Esophagus squamous epithelium (tissue), 5 donors: ENCODE data around the gene GALNT15. TPM values are rescaled to one million over a fixed set of nuclear protein-coding genes. Genes with fewer than 3 reads are reported as not detected.

Experiments used
- DNase-seq: peaks from one replicate; lab custom pipeline; 2025; lab: John Stamatoyannopoulos, UW
- H3K27ac ChIP-seq, 4 donors: fragments of 200-600 bp; sonication (generic); one replicate each; pipeline ENCODE4 v1.5.1; 2016 to 2019; ENCODE audit warnings: mild to moderate bottlenecking in 1 of 4
- H3K27me3 ChIP-seq, 4 donors: fragments of 200-600 bp; sonication (generic); 1 replicate in 3 of 4; 2 replicates in 1 of 4; pipeline versions ENCODE4 v1.5.1 to v1.6.0; 2017 to 2021; ENCODE audit warnings: antibody characterized with exemption in 1 of 4
- H3K36me3 ChIP-seq, 3 donors: fragments of 200-600 bp; sonication (generic); one replicate each; pipeline ENCODE4 v1.5.1; 2016 to 2019
- H3K4me1 ChIP-seq, 3 donors: fragments of 200-600 bp; sonication (generic); one replicate each; pipeline ENCODE4 v1.5.1; 2017 to 2019
- H3K4me3 ChIP-seq, 4 donors: fragments of 200-600 bp; sonication (generic); 1 replicate in 3 of 4; 2 replicates in 1 of 4; pipeline ENCODE4 v1.5.1; 2016 to 2019; ENCODE audit warnings: mild to moderate bottlenecking in 2 of 4, moderate library complexity in 1 of 4
- H3K9me3 ChIP-seq, 3 donors: fragments of 200-600 bp; sonication (generic); one replicate each; pipeline ENCODE4 v1.5.1; 2016 to 2019
- CTCF ChIP-seq, 6 experiments: fragments of 450-650 bp in 4 of 6; fragments of 200-600 bp in 2 of 6; sonication (generic) in 2 of 6; IDR thresholded peaks; one replicate each; pipeline ENCODE4 v1.5.1; 2016 to 2019; ENCODE audit warnings: antibody characterized with exemption in 6 of 6, mild to moderate bottlenecking in 4 of 6, moderate library complexity in 4 of 6
- POLR2A ChIP-seq, 4 donors: fragments of 450-650 bp; IDR thresholded peaks; one replicate each; pipeline ENCODE4 v1.6.1; 2017; ENCODE audit warnings: antibody characterized with exemption in 4 of 4, mild to moderate bottlenecking in 4 of 4, moderate library complexity in 3 of 4
- WGBS, 2 donors: methylation state at CpG; one replicate each; pipeline ENCODE4 v1.1.5; 2018; 5-methylcytosine and 5-hydroxymethylcytosine counted together
- intact Hi-C: fragments of 100-400 bp; cut with DNase I; formaldehyde crosslinking; loops from one replicate; pipeline ENCODE4 v1.15.0; 2022
- total RNA-seq, 4 donors: library from RNA; depleted of rRNA; stranded (reverse); fragments of >200 nt; gene quantifications; one replicate each; pipeline ENCODE4 v1.1.0, GENCODE V29; 2016
- donor health status: DM: yes; HTN: yes; CAD: no.

The GALNT15 gene
- total RNA-seq, 4 donors from 2014 or later = 4.6 to 117 (median 35.6) TPM

DNA sequence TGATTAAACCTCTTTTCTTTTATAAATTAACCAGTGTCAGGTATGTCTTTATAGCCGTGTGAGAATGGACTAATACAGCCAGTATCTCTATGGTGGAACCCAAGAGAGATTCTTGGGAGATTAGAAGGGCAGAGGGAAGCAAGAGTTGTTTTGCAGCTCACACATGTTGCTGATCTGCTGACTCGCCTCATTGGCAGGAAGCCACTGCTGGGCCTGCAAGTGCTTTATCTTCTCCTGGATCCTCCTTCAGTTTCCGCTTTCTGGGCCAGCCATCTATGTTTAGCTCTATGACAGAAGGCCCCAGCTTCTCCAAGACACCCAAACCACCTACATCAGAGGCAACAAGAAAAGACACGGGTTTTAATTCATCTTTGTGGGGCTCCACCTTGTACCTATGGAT is 23.4 kb upstream of the GALNT15 start:
- H3K27ac ChIP-seq = peak overlapping the region in 3 of 4 donors; percentile 44 to 74 (median 58)
- no peak for DNase-seq
- intact Hi-C loops = no loop called here

DNA sequence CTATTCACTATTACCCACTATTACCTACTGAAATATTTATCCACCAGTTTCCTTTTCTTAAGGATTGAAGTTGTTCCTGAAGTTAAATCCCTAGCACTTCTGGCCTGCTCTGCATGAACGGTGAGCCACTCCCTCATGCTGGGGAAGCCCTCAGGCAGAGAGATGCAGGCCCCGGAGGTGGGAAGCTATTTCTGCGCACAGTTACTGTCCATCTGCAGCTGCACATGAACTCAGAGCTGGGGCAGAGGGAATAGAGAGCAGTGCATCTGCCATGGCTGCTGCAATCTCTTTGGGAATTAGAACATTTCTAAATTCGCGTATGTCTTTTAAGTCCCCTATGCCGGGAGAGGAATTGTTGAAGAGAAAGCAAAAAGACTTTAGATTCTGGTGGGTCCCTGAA is 6.3 kb upstream of the GALNT15 start:
- WGBS, 2 donors = 65 to 85% methylated on average over 4 to 5 of the region's 6 CpGs

More for the DNA sequence above, 23.4 kb upstream of the GALNT15 start:
- Histone ChIP-seq H3K4me3 (no peak overlapping the region), H3K27me3 (no peaks in the 10 kb centered on the region), H3K4me1 (peaks cover 0 to 25% (median 9%) of the 10 kb centered on the region in 3 donors), H3K9me3 (peaks cover 0 to 10% (median 0%) of the 10 kb centered on the region in 3 donors), H3K36me3 (no peaks in the 10 kb centered on the region)
- no peak for TF ChIP-seq CTCF (IDR thresholded peaks at IDR 0.05)
- no peak for TF ChIP-seq POLR2A (IDR thresholded peaks at IDR 0.05)
- WGBS, 2 donors = 47% methylated on average over 4 of the region's 4 CpGs

DNA sequence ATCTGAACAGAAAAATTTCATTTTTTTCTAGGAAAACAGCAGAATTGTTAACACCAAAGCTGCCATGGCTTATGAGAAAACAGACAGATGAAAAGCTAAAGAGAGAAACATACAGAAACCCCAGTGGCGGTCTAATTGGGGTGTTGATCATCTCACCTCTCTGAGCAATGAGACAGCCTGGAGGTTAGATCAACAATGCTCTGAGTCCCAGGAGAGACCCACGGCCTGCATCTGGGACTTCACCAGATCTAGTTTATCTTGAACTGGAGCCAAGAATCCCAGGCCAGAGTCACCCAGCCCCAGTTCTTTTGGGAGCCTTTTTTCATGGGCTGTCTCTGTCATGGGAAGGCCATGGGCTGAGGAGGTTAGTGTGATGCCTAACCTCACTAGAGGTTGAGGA is 3.5 kb upstream of the GALNT15 start:
- Histone ChIP-seq H3K27ac (no peak overlapping the region), H3K9me3 (no peaks in the 10 kb centered on the region), H3K36me3 (no peaks in the 10 kb centered on the region), H3K27me3 (peaks cover 0 to 34% (median 0%) of the 10 kb centered on the region in 4 donors), H3K4me3 (no peak overlapping the region), H3K4me1 (peaks cover 0 to 21% (median 9%) of the 10 kb centered on the region in 3 donors)
- intact Hi-C loops = no loop called here
- no peak for DNase-seq
- 50 to 76% methylated on average over 2 of the region's 2 CpGs for WGBS, 2 donors
- TF ChIP-seq CTCF (IDR thresholded peaks at IDR 0.05) (no peak), POLR2A (IDR thresholded peaks at IDR 0.05) (no peak)

More for the DNA sequence above, 6.3 kb upstream of the GALNT15 start:
- no peak for TF ChIP-seq POLR2A (IDR thresholded peaks at IDR 0.05)
- TF ChIP-seq CTCF (IDR thresholded peaks at IDR 0.05) = no peak
- Histone ChIP-seq H3K27ac (no peak overlapping the region), H3K36me3 (no peaks in the 10 kb centered on the region), H3K4me1 (no peaks in the 10 kb centered on the region), H3K4me3 (no peak overlapping the region), H3K27me3 (peaks cover 0 to 16% (median 0%) of the 10 kb centered on the region in 4 donors), H3K9me3 (no peaks in the 10 kb centered on the region)
- DNase-seq = no peak
- intact Hi-C loops = no loop called here

DNA sequence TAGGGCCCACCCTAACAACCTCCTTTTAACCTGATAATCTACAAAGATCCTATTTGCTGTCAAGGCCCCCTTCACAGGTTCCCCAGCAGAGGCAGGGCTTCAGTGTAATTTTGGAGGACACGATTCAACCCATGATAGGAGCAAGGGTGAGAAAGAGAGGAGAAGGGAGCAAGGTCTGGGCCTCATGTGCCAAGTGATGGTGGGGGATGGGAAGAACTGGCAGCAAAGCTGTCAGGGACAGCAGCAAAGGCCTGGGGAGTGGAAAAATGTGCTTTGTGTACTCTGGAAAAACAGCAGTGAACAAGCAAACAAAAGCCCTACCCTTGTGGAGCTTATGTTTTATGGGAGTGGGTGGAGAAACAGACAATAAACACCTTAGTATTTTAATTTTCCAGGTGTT is 2.7 kb upstream of the GALNT15 start:
- no peak overlapping the region for H3K4me3 ChIP-seq
- 100% methylated on average over 1 of the region's 1 CpG for WGBS, 2 donors
- H3K27me3 ChIP-seq = peaks cover 0 to 38% (median 0%) of the 10 kb centered on the region in 4 donors
- H3K27ac ChIP-seq = no peak overlapping the region
- no peaks in the 10 kb centered on the region for H3K36me3 ChIP-seq
- H3K9me3 ChIP-seq = no peaks in the 10 kb centered on the region
- DNase-seq = no peak
- intact Hi-C loops = no loop called here
- no peak for TF ChIP-seq CTCF (IDR thresholded peaks at IDR 0.05)
- TF ChIP-seq POLR2A (IDR thresholded peaks at IDR 0.05) = no peak
- H3K4me1 ChIP-seq = peaks cover 0 to 21% (median 9%) of the 10 kb centered on the region in 3 donors

- H3K27ac ChIP-seq = peak overlapping the region in 3 of 4 donors; percentile 21 to 87 (median 75)
- 75 to 83% methylated on average over 5 of the region's 5 CpGs for WGBS, 2 donors
- no peak for DNase-seq
- peaks cover 0 to 34% (median 14%) of the 10 kb centered on the region in 3 donors for H3K4me1 ChIP-seq
- intact Hi-C loops = no loop called here
- H3K27me3 ChIP-seq = peaks cover 0 to 41% (median 0%) of the 10 kb centered on the region in 4 donors
- H3K4me3 ChIP-seq = peak overlapping the region in 1 of 4 donors; percentile 66
- TF ChIP-seq POLR2A (IDR thresholded peaks at IDR 0.05) (no peak), CTCF (IDR thresholded peaks at IDR 0.05) (no peak)
- H3K9me3 ChIP-seq = no peaks in the 10 kb centered on the region
- no peaks in the 10 kb centered on the region for H3K36me3 ChIP-seq
Observed at GRCh38 chr3:16173283-16174025, 1.0 kb upstream of the GALNT15 start.
